HEK293T (cell line): ENCODE data around the gene BIRC3.

Experiments used
- FOXM1 ChIP-seq: fragments of 450-650 bp; IDR thresholded peaks from 2 replicates; pipeline ENCODE4 v1.6.1; 2017; ENCODE audit warnings: mild to moderate bottlenecking, borderline replicate concordance
- SP1 ChIP-seq: fragments of 450-650 bp; IDR thresholded peaks from 2 replicates; pipeline ENCODE4 v1.6.1; 2017
- SUZ12 ChIP-seq: fragments of 450-650 bp; IDR thresholded peaks from 2 replicates; pipeline ENCODE4 v1.6.1; 2016; ENCODE audit warnings: mild to moderate bottlenecking
- ZNF384 ChIP-seq: fragments of 450-650 bp; IDR thresholded peaks from 2 replicates; pipeline ENCODE4 v1.6.1; 2016

GRCh38 chr11:102291831-102292230 lies 25.5 kb upstream of the BIRC3 start:
- no peak for TF ChIP-seq SP1
- no peak for TF ChIP-seq ZNF384
- no peak for TF ChIP-seq SUZ12
- no peak for TF ChIP-seq FOXM1
